Heart left ventricle (tissue), 13 donors: Measurements from ENCODE around the gene OSM.

ENCODE experiments used
- POLR2A ChIP-seq, 2 donors: fragments of 450-650 bp; IDR thresholded peaks; one replicate each; pipeline ENCODE4 v1.6.1; 2017; ENCODE audit warnings: antibody characterized with exemption in 2 of 2, mild to moderate bottlenecking in 2 of 2, moderate library complexity in 2 of 2
- TF ChIP-seq, protein P1 (sequence below), 12 donors: fragments of 200-600 bp; sonication (generic) in 4 of 12; IDR thresholded peaks; one replicate each; pipeline versions ENCODE4 v1.5.0 to v1.8.0; 2018 to 2022; ENCODE audit warnings: antibody characterized with exemption in 12 of 12, mild to moderate bottlenecking in 5 of 12
- donor health status: ischemic (EF 13 %, LVEDD 7.1; RV severe dilation, severe dysfunction).
- donor health status: DM: no; HTN: yes; CAD: no.
- donor health status: DM: no; HTN: no; CAD: no.
- donor health status: ischemic (EF 25% LVEDD 6.9; RV normal size, moderate dysfunction).
- donor health status: ischemic (EF 25% LVEDD 5.7; RV mildly dilated, moderate dysfunction).
- donor health status: ischemic (EF 35%, LVEDD 5.7; RV mildly dilated, moderate dysfunction).
- donor health status: nonischemic (EF 11% LVEDD 7.7; RV severe dilation, severe dysfunction).
- donor health status: DM: yes; HTN: yes; CAD: no.
- donor health status: PGD.
- donor health status: ischemic (EF 29% LVEDD 5.4; RV normal size, mild dysfunction).
- donor health status: nonischemic (EF 23%, LVEDD 6.1; RV moderate dilation, normal function).

GRCh38 chr22:30241576-30242371 is 24.9 kb downstream of the OSM start:
- TF ChIP-seq, protein P1, sequence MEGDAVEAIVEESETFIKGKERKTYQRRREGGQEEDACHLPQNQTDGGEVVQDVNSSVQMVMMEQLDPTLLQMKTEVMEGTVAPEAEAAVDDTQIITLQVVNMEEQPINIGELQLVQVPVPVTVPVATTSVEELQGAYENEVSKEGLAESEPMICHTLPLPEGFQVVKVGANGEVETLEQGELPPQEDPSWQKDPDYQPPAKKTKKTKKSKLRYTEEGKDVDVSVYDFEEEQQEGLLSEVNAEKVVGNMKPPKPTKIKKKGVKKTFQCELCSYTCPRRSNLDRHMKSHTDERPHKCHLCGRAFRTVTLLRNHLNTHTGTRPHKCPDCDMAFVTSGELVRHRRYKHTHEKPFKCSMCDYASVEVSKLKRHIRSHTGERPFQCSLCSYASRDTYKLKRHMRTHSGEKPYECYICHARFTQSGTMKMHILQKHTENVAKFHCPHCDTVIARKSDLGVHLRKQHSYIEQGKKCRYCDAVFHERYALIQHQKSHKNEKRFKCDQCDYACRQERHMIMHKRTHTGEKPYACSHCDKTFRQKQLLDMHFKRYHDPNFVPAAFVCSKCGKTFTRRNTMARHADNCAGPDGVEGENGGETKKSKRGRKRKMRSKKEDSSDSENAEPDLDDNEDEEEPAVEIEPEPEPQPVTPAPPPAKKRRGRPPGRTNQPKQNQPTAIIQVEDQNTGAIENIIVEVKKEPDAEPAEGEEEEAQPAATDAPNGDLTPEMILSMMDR (IDR thresholded peaks at IDR 0.05), result no peak
- TF ChIP-seq POLR2A (IDR thresholded peaks at IDR 0.05), result no peak
